GF-D8 (cell line): ENCODE data around the gene DNALI1.
"Not testable (repeated sequence)": the region's sequence is repeated elsewhere in the genome, so short reads cannot be mapped to it uniquely, and the experiment has no call there.

Source experiments
- DNase-seq: peaks from one replicate; lab custom pipeline; 2025; lab: John Stamatoyannopoulos, UW

DNALI1 gene

GRCh38 chr1:37556712-37557196 lies at the start of gene DNALI1:
TSS of gene DNALI1 (plus strand) at chr1:37556940. CDS start at chr1:37556995, 55 bp downstream.
- no peak for DNase-seq

GRCh38 chr1:37509181-37509580 lies 47.6 kb upstream of the DNALI1 start:
- DNase-seq: peak; percentile 19

- DNase-seq: no peak
Observed at GRCh38 chr1:37513795-37514349, 42.9 kb upstream of the DNALI1 start.

- DNase-seq: peak; percentile 61
Observed at GRCh38 chr1:37514350-37515184, 42.2 kb upstream of the DNALI1 start, which contains the start of gene MEAF6. TSS of gene MEAF6 (minus strand) at chr1:37514766. CDS start at chr1:37514746, 20 bp downstream.

- DNase-seq: no peak
Observed at GRCh38 chr1:37515185-37516034, 41.3 kb upstream of the DNALI1 start.

GRCh38 chr1:37517569-37517968 lies 39.2 kb upstream of the DNALI1 start:
- DNase-seq: no peak

- not testable (repeated sequence) for DNase-seq
Observed at GRCh38 chr1:37518241-37518640, 38.5 kb upstream of the DNALI1 start.

GRCh38 chr1:37518929-37519328 lies 37.8 kb upstream of the DNALI1 start:
- DNase-seq: not testable (repeated sequence)

GRCh38 chr1:37519613-37520012 lies 37.1 kb upstream of the DNALI1 start:
- no peak for DNase-seq

GRCh38 chr1:37529888-37530287 lies 26.9 kb upstream of the DNALI1 start:
- DNase-seq: not testable (repeated sequence)

GRCh38 chr1:37532418-37533156 lies 24.2 kb upstream of the DNALI1 start:
- not testable (repeated sequence) for DNase-seq

- DNase-seq: no peak
Observed at GRCh38 chr1:37533317-37534093, 23.2 kb upstream of the DNALI1 start.

GRCh38 chr1:37537378-37537777 lies 19.4 kb upstream of the DNALI1 start:
- no peak for DNase-seq

GRCh38 chr1:37539154-37539553 lies 17.6 kb upstream of the DNALI1 start:
- not testable (repeated sequence) for DNase-seq

- no peak for DNase-seq
Observed at GRCh38 chr1:37540036-37540785, 16.5 kb upstream of the DNALI1 start.

GRCh38 chr1:37544530-37544929 lies 12.2 kb upstream of the DNALI1 start:
- DNase-seq: no peak

- DNase-seq: no peak
Observed at GRCh38 chr1:37545019-37545418, 11.7 kb upstream of the DNALI1 start.

GRCh38 chr1:37549341-37549740 lies 7.4 kb upstream of the DNALI1 start:
- DNase-seq: no peak

GRCh38 chr1:37553598-37553926 lies 3.2 kb upstream of the DNALI1 start:
- no peak for DNase-seq
